ENCODE data around the gene ADAMTS7. TPM values are rescaled to one million over a fixed set of nuclear protein-coding genes. Genes with fewer than 3 reads are reported as not detected.

Gene ADAMTS7
- polyA plus RNA-seq, 1 donor from 2014 or later, result 31.5 TPM

GRCh38 chr15:78831229-78832207 lies 20.3 kb upstream of the ADAMTS7 start:
- no peak overlapping the region for H3K27ac ChIP-seq (ENCODE audit: low read length)
- no peak overlapping the region for H3K9ac ChIP-seq (ENCODE audit: low read length)
- H3K79me2 ChIP-seq (replicated peaks; ENCODE audit: insufficient read depth, low read length), result no peaks in the 10 kb centered on the region
- no peaks in the 10 kb centered on the region for H3F3A ChIP-seq (ENCODE audit: insufficient read depth, low read length, poor library complexity, severe bottlenecking)
- H3K36me3 ChIP-seq (ENCODE audit: insufficient read depth, low read length), result no peaks in the 10 kb centered on the region
- H3K4me3 ChIP-seq (ENCODE audit: low read length), result no peak overlapping the region
- H2AFZ ChIP-seq (ENCODE audit: low read depth, low read length), result no peak overlapping the region
- H3K9me2 ChIP-seq (ENCODE audit: insufficient read depth, low read length), result no peaks in the 10 kb centered on the region
- TF ChIP-seq POLR2AphosphoS5 (IDR thresholded peaks at IDR 0.05), result no peak
- TF ChIP-seq SMC3 (conservative IDR thresholded peaks at IDR 0.05; ENCODE audit: poor library complexity), result no peak
- TF ChIP-seq REST (IDR thresholded peaks at IDR 0.05; ENCODE audit: borderline replicate concordance), result no peak
- no peak for TF ChIP-seq RAD21 (conservative IDR thresholded peaks at IDR 0.05)
- no peak for TF ChIP-seq EZH2 (IDR thresholded peaks at IDR 0.05; ENCODE audit: borderline replicate concordance, insufficient read depth, low read length, poor library complexity, severe bottlenecking)
- TF ChIP-seq TAF1 (IDR thresholded peaks at IDR 0.05; ENCODE audit: low read depth), result no peak
- TF ChIP-seq EP300 (conservative IDR thresholded peaks at IDR 0.05; ENCODE audit: poor library complexity, severe bottlenecking), result no peak
- no peak for TF ChIP-seq CTCF (IDR thresholded peaks at IDR 0.05; ENCODE audit: poor library complexity, severe bottlenecking)
- TF ChIP-seq MXI1 (conservative IDR thresholded peaks at IDR 0.05; ENCODE audit: poor library complexity, severe bottlenecking), result no peak
- no peak overlapping the region for H3K4me2 ChIP-seq (ENCODE audit: low read length)
- H3K9me3 ChIP-seq (ENCODE audit: low read length), result no peaks in the 10 kb centered on the region
- H4K20me1 ChIP-seq (ENCODE audit: insufficient read depth), result no peaks in the 10 kb centered on the region
- H3K27me3 ChIP-seq (ENCODE audit: insufficient read depth, low read depth, low read length), result no peaks in the 10 kb centered on the region

GRCh38 chr15:78830514-78831228 lies 19.4 kb upstream of the ADAMTS7 start:
- no peaks in the 10 kb centered on the region for H3K79me2 ChIP-seq (replicated peaks; ENCODE audit: insufficient read depth, low read length)
- H2AFZ ChIP-seq (ENCODE audit: low read depth, low read length), result no peak overlapping the region
- H3K9ac ChIP-seq (ENCODE audit: low read length), result no peak overlapping the region
- H3K36me3 ChIP-seq (ENCODE audit: insufficient read depth, low read length), result no peaks in the 10 kb centered on the region
- no peaks in the 10 kb centered on the region for H3K27me3 ChIP-seq (ENCODE audit: insufficient read depth, low read depth, low read length)
- H4K20me1 ChIP-seq (ENCODE audit: insufficient read depth), result no peaks in the 10 kb centered on the region
- H3K4me2 ChIP-seq (ENCODE audit: low read length), result no peak overlapping the region
- H3F3A ChIP-seq (ENCODE audit: insufficient read depth, low read length, poor library complexity, severe bottlenecking), result no peaks in the 10 kb centered on the region
- H3K9me3 ChIP-seq (ENCODE audit: low read length), result no peaks in the 10 kb centered on the region
- TF ChIP-seq TAF1 (IDR thresholded peaks at IDR 0.05; ENCODE audit: low read depth), result no peak
- TF ChIP-seq EP300 (conservative IDR thresholded peaks at IDR 0.05; ENCODE audit: poor library complexity, severe bottlenecking), result no peak
- no peak for TF ChIP-seq RAD21 (conservative IDR thresholded peaks at IDR 0.05)
- TF ChIP-seq MXI1 (conservative IDR thresholded peaks at IDR 0.05; ENCODE audit: poor library complexity, severe bottlenecking), result no peak
- no peak for TF ChIP-seq POLR2AphosphoS5 (IDR thresholded peaks at IDR 0.05)
- TF ChIP-seq EZH2 (IDR thresholded peaks at IDR 0.05; ENCODE audit: borderline replicate concordance, insufficient read depth, low read length, poor library complexity, severe bottlenecking), result no peak
- TF ChIP-seq CTCF (IDR thresholded peaks at IDR 0.05; ENCODE audit: poor library complexity, severe bottlenecking), result no peak
- TF ChIP-seq REST (IDR thresholded peaks at IDR 0.05; ENCODE audit: borderline replicate concordance), result no peak
- no peak for TF ChIP-seq SMC3 (conservative IDR thresholded peaks at IDR 0.05; ENCODE audit: poor library complexity)
- H3K4me3 ChIP-seq (ENCODE audit: low read length), result no peak overlapping the region
- H3K9me2 ChIP-seq (ENCODE audit: insufficient read depth, low read length), result no peaks in the 10 kb centered on the region
- H3K27ac ChIP-seq (ENCODE audit: low read length), result no peak overlapping the region

Data from neural cell (in vitro differentiated cells).